ENCODE measurements around the gene CPNE4. TPM values are rescaled to one million over a fixed set of nuclear protein-coding genes. Genes with fewer than 3 reads are reported as not detected.

Gene CPNE4
- total and polyA plus RNA-seq, 2 donors (not counting 3 experiments of a cell fraction or from before 2014, with no cell fraction given): not detected

DNA sequence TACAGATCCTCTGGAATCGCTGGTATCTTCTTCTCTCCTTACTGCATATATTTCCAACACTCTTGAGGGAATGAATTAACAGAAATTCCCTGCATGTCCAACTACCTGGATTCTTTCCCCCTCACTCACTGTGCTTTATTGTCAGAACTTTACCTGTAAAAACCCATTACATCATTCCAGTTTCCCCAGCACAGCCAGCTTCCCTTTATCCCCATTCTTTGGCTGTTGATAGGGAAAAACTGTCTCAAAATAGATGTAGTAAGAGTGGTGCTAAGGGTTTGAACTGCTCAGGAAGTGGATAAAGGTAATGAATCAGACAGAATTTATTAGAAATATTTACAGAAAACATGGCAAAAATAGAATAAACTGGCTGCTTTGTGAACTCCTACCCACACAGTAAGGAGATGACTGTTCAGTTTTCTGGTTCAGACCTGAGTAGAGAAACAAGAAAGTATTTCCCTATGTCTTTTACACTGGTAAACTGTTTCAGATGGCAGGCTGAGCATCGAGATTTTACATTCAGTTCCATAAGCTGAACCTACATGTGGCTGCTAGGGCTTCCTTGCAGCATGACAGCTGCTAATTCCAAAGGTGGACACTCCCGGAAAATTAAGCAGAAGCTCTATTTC lies 188.4 kb downstream of the CPNE4 start:
- dilution Hi-C loops (cut with MboI; ENCODE audit: extremely low pct_ligation_motif_present, low sequenced_read_pairs) (no loop called here), intact Hi-C loops (cut with micrococcal nuclease) (no loop called here)
- POLR2A ChIA-PET: no interaction called here

GRCh38 chr3:131843174-131843573 lies 191.6 kb downstream of the CPNE4 start:
- H4K20me1 ChIP-seq (replicated peaks; ENCODE audit: control insufficient read depth, extremely low read depth, insufficient read depth, low read length): no peaks in the 10 kb centered on the region
- no peaks in the 10 kb centered on the region for H3K9me3 ChIP-seq (replicated peaks; ENCODE audit: control insufficient read depth, insufficient read depth, low read length)
- no peaks in the 10 kb centered on the region for H3K27me3 ChIP-seq (ENCODE audit: control insufficient read depth in 2 of 2, insufficient read depth in 2 of 2, low read length in 2 of 2)
- no peaks in the 10 kb centered on the region for H3K36me3 ChIP-seq (ENCODE audit: control insufficient read depth in 2 of 2, extremely low read depth in 1 of 2, insufficient read depth in 2 of 2, low read length in 2 of 2)
- no peak overlapping the region for H2AFZ ChIP-seq (ENCODE audit: low read depth, low read length)
- no peak for DNase-seq (ENCODE audit: low read depth, low spot score)
- no peak overlapping the region for H3K4me3 ChIP-seq (replicated peaks in 1 of 3; ENCODE audit: insufficient read depth in 1 of 3, low read depth in 1 of 3, low read length in 3 of 3)
- no peaks in the 10 kb centered on the region for H3K79me2 ChIP-seq (ENCODE audit: control insufficient read depth, insufficient read depth, low read length)
- no peaks in the 10 kb centered on the region for H3K9me1 ChIP-seq (replicated peaks; ENCODE audit: control insufficient read depth, extremely low read depth, insufficient read depth, low read length)
- POLR2A ChIA-PET: no interaction called here
- no TSS peak for BruUV-seq (replicated peaks)
- no peak overlapping the region for H3K27ac ChIP-seq (ENCODE audit: insufficient read depth, low read depth, low read length)
- H3K4me1 ChIP-seq (ENCODE audit: control insufficient read depth, extremely low read depth, insufficient read depth, low read length): no peaks in the 10 kb centered on the region
- H3K4me2 ChIP-seq (ENCODE audit: insufficient read depth, low read length): no peak overlapping the region
- dilution Hi-C loops (cut with MboI; ENCODE audit: extremely low pct_ligation_motif_present, low sequenced_read_pairs) (no loop called here), intact Hi-C loops (cut with micrococcal nuclease) (no loop called here)
- no peak for FAIRE-seq
- CTCF ChIA-PET: no interaction called here
- no peak overlapping the region for H3K9ac ChIP-seq (replicated peaks; ENCODE audit: extremely low read depth, insufficient read depth, low read length)
- TF ChIP-seq MAX (IDR thresholded peaks at IDR 0.05; ENCODE audit: insufficient read depth, insufficient read length): no peak
- no peak for TF ChIP-seq FOS (IDR thresholded peaks at IDR 0.05; ENCODE audit: borderline replicate concordance, insufficient read depth, low read length)
- no peak for TF ChIP-seq POLR2AphosphoS5 (IDR thresholded peaks at IDR 0.05; ENCODE audit: insufficient read depth, low read depth, low read length)
- no peak for TF ChIP-seq GATA2 (IDR thresholded peaks at IDR 0.05; ENCODE audit: insufficient read depth, insufficient read length, low read depth, low read length)
- TF ChIP-seq CTCF (IDR thresholded peaks at IDR 0.05; ENCODE audit: extremely low read depth in 1 of 2, insufficient read depth in 1 of 2, low read depth in 1 of 2, low read length in 2 of 2): no peak
- no peak for TF ChIP-seq POLR2A (IDR thresholded peaks at IDR 0.05; ENCODE audit: low read depth, low read length)
- no peak for TF ChIP-seq JUN (IDR thresholded peaks at IDR 0.05; ENCODE audit: borderline replicate concordance, insufficient read depth, insufficient read length, low read depth)
- no peak for TF ChIP-seq MYC (IDR thresholded peaks at IDR 0.05; ENCODE audit: low read depth, low read length)
- TF ChIP-seq EZH2 (IDR thresholded peaks at IDR 0.05; ENCODE audit: borderline replicate concordance, low read depth, low read length, severe bottlenecking): no peak

More for the DNA sequence above, 188.4 kb downstream of the CPNE4 start:
- Histone ChIP-seq H3K27ac (ENCODE audit: insufficient read depth, low read depth, low read length) (no peak overlapping the region), H3K4me2 (ENCODE audit: insufficient read depth, low read length) (no peak overlapping the region), H3K27me3 (ENCODE audit: control insufficient read depth in 2 of 2, insufficient read depth in 2 of 2, low read length in 2 of 2) (no peaks in the 10 kb centered on the region), H4K20me1 (replicated peaks; ENCODE audit: control insufficient read depth, extremely low read depth, insufficient read depth, low read length) (no peaks in the 10 kb centered on the region), H3K4me1 (ENCODE audit: control insufficient read depth, extremely low read depth, insufficient read depth, low read length) (no peaks in the 10 kb centered on the region), H2AFZ (ENCODE audit: low read depth, low read length) (no peak overlapping the region), H3K36me3 (ENCODE audit: control insufficient read depth in 2 of 2, extremely low read depth in 1 of 2, insufficient read depth in 2 of 2, low read length in 2 of 2) (no peaks in the 10 kb centered on the region), H3K9ac (replicated peaks; ENCODE audit: extremely low read depth, insufficient read depth, low read length) (no peak overlapping the region), H3K9me1 (replicated peaks; ENCODE audit: control insufficient read depth, extremely low read depth, insufficient read depth, low read length) (no peaks in the 10 kb centered on the region), H3K9me3 (replicated peaks; ENCODE audit: control insufficient read depth, insufficient read depth, low read length) (no peaks in the 10 kb centered on the region), H3K79me2 (ENCODE audit: control insufficient read depth, insufficient read depth, low read length) (no peaks in the 10 kb centered on the region), H3K4me3 (replicated peaks in 1 of 3; ENCODE audit: insufficient read depth in 1 of 3, low read depth in 1 of 3, low read length in 3 of 3) (no peak overlapping the region)
- DNase-seq (ENCODE audit: low read depth, low spot score) (no peak), FAIRE-seq (no peak)
- BruUV-seq (replicated peaks): no TSS peak
- no peak for TF ChIP-seq FOS (IDR thresholded peaks at IDR 0.05; ENCODE audit: borderline replicate concordance, insufficient read depth, low read length)
- TF ChIP-seq MAX (IDR thresholded peaks at IDR 0.05; ENCODE audit: insufficient read depth, insufficient read length): no peak
- CTCF ChIA-PET: no interaction called here

All from endothelial cell of umbilical vein (primary cell).